Measurements from ENCODE around the gene SLC47A2.
"Not testable (repeated sequence)": the region's sequence is repeated elsewhere in the genome, so short reads cannot be mapped to it uniquely, and the experiment has no call there.

The SLC47A2 gene

GRCh38 chr17:19716108-19717030 lies at the start of gene SLC47A2:
TSS of gene SLC47A2 (minus strand) at chr17:19716584. CDS start at chr17:19716555, 29 bp downstream.
- DNase-seq = no peak

GRCh38 chr17:19766016-19766415 lies 49.6 kb upstream of the SLC47A2 start:
- DNase-seq = no peak

- DNase-seq = not testable (repeated sequence)
Observed at GRCh38 chr17:19763991-19764390, 47.6 kb upstream of the SLC47A2 start.

GRCh38 chr17:19763416-19763815 lies 47.0 kb upstream of the SLC47A2 start:
- DNase-seq = no peak

GRCh38 chr17:19762515-19762961 lies 46.2 kb upstream of the SLC47A2 start:
- DNase-seq = peak; percentile 59

- DNase-seq = no peak
Observed at GRCh38 chr17:19760746-19761145, 44.4 kb upstream of the SLC47A2 start.

- DNase-seq = peak; percentile 14
Observed at GRCh38 chr17:19759568-19760549, 43.5 kb upstream of the SLC47A2 start.

- peak; percentile 9 for DNase-seq
Observed at GRCh38 chr17:19757536-19758180, 41.3 kb upstream of the SLC47A2 start.

GRCh38 chr17:19756546-19756945 lies 40.2 kb upstream of the SLC47A2 start:
- DNase-seq = no peak

- no peak for DNase-seq
Observed at GRCh38 chr17:19755821-19756510, 39.6 kb upstream of the SLC47A2 start.

- no peak for DNase-seq
Observed at GRCh38 chr17:19755392-19755791, 39.0 kb upstream of the SLC47A2 start.

GRCh38 chr17:19753661-19754463 lies 37.5 kb upstream of the SLC47A2 start:
- no peak for DNase-seq

- no peak for DNase-seq
Observed at GRCh38 chr17:19753051-19753509, 36.7 kb upstream of the SLC47A2 start.

GRCh38 chr17:19752216-19753050 lies 36.0 kb upstream of the SLC47A2 start:
- no peak for DNase-seq

GRCh38 chr17:19750835-19751234 lies 34.5 kb upstream of the SLC47A2 start:
- no peak for DNase-seq

GRCh38 chr17:19750020-19750572 lies 33.7 kb upstream of the SLC47A2 start:
- DNase-seq = no peak

GRCh38 chr17:19748807-19749193 lies 32.4 kb upstream of the SLC47A2 start:
- no peak for DNase-seq

- no peak for DNase-seq
Observed at GRCh38 chr17:19747829-19748806, 31.7 kb upstream of the SLC47A2 start, which contains the start of gene ALDH3A1. TSS of gene ALDH3A1 (minus strand) at chr17:19748298. CDS start at chr17:19745129, 3,169 bp downstream.

Measured in activated CD4-positive, CD25-positive, alpha-beta regulatory T cell treated with anti-CD3 and anti-CD28 coated beads, Interleukin-2, amount 50 U/mL, for 72 hours (primary cell).